ENCODE measurements around the gene PRKD3. TPM values are rescaled to one million over a fixed set of nuclear protein-coding genes. Genes with fewer than 3 reads are reported as not detected.

PRKD3 gene
- total RNA-seq, 4 donors from 2014 or later = 39.0 to 57.3 (median 54.4) TPM

- Histone ChIP-seq H3K9me3 (no peaks in the 10 kb centered on the region), H3K27me3 (no peaks in the 10 kb centered on the region), H3K36me3 (no peaks in the 10 kb centered on the region), H3K27ac (no peak overlapping the region), H3K4me3 (no peak overlapping the region), H3K4me1 (no peaks in the 10 kb centered on the region)
- no peak for DNase-seq (ENCODE audit: low spot score in 2 of 2)
- WGBS, 2 donors = 43 to 47% methylated on average over 4 of the region's 4 CpGs
- TF ChIP-seq CTCF (IDR thresholded peaks at IDR 0.05) (no peak), EP300 (IDR thresholded peaks at IDR 0.05) (no peak), POLR2A (IDR thresholded peaks at IDR 0.05) (no peak)
These were observed 42.1 kb upstream of the PRKD3 start for GRCh38 chr2:37366773-37367172.

GRCh38 chr2:37365669-37366068 is 41.0 kb upstream of the PRKD3 start:
- no peak overlapping the region for H3K27ac ChIP-seq
- 82 to 91% methylated on average over 2 of the region's 2 CpGs for WGBS, 2 donors
- no peaks in the 10 kb centered on the region for H3K9me3 ChIP-seq
- TF ChIP-seq POLR2A (IDR thresholded peaks at IDR 0.05) = no peak
- TF ChIP-seq EP300 (IDR thresholded peaks at IDR 0.05) = no peak
- no peak for TF ChIP-seq CTCF (IDR thresholded peaks at IDR 0.05)
- no peak overlapping the region for H3K4me3 ChIP-seq
- no peak for DNase-seq (ENCODE audit: low spot score in 2 of 2)
- H3K4me1 ChIP-seq = no peaks in the 10 kb centered on the region
- no peaks in the 10 kb centered on the region for H3K36me3 ChIP-seq
- H3K27me3 ChIP-seq = no peaks in the 10 kb centered on the region

GRCh38 chr2:37364351-37364750 is 39.7 kb upstream of the PRKD3 start:
- WGBS, 2 donors = 90 to 92% methylated on average over 6 of the region's 6 CpGs
- Histone ChIP-seq H3K27me3 (no peaks in the 10 kb centered on the region), H3K27ac (no peak overlapping the region), H3K36me3 (no peaks in the 10 kb centered on the region), H3K4me1 (no peaks in the 10 kb centered on the region), H3K4me3 (no peak overlapping the region), H3K9me3 (no peaks in the 10 kb centered on the region)
- no peak for DNase-seq (ENCODE audit: low spot score in 2 of 2)
- TF ChIP-seq CTCF (IDR thresholded peaks at IDR 0.05) (no peak), EP300 (IDR thresholded peaks at IDR 0.05) (no peak), POLR2A (IDR thresholded peaks at IDR 0.05) (no peak)

GRCh38 chr2:37361994-37362698 is 37.5 kb upstream of the PRKD3 start:
- no peak for TF ChIP-seq EP300 (IDR thresholded peaks at IDR 0.05)
- TF ChIP-seq CTCF (IDR thresholded peaks at IDR 0.05) = no peak
- no peak for TF ChIP-seq POLR2A (IDR thresholded peaks at IDR 0.05)
- no peak for DNase-seq (ENCODE audit: low spot score in 2 of 2)
- H3K4me3 ChIP-seq = no peak overlapping the region
- 92 to 95% methylated on average over 9 of the region's 9 CpGs for WGBS, 2 donors
- H3K27me3 ChIP-seq = no peaks in the 10 kb centered on the region
- H3K27ac ChIP-seq = no peak overlapping the region
- H3K9me3 ChIP-seq = no peaks in the 10 kb centered on the region
- no peaks in the 10 kb centered on the region for H3K36me3 ChIP-seq
- no peaks in the 10 kb centered on the region for H3K4me1 ChIP-seq

GRCh38 chr2:37361216-37361815 is 36.7 kb upstream of the PRKD3 start:
- 90 to 97% methylated on average over 3 of the region's 3 CpGs for whole genome bisulfite sequencing, 2 donors
- no peaks in the 10 kb centered on the region for H3K27me3 ChIP-seq
- no peak overlapping the region for H3K27ac ChIP-seq
- H3K9me3 ChIP-seq = no peaks in the 10 kb centered on the region
- no peak overlapping the region for H3K4me3 ChIP-seq
- H3K36me3 ChIP-seq = no peaks in the 10 kb centered on the region
- no peaks in the 10 kb centered on the region for H3K4me1 ChIP-seq
- DNase-seq (ENCODE audit: low spot score in 2 of 2) = no peak
- no peak for TF ChIP-seq POLR2A (IDR thresholded peaks at IDR 0.05)
- no peak for TF ChIP-seq EP300 (IDR thresholded peaks at IDR 0.05)
- no peak for TF ChIP-seq CTCF (IDR thresholded peaks at IDR 0.05)
